ENCODE results near the gene RHCG. TPM values are rescaled to one million over a fixed set of nuclear protein-coding genes. Genes with fewer than 3 reads are reported as not detected.

RHCG gene
- total and polyA plus RNA-seq, 2 of the 13 experiments (the other 11 are each of a cell fraction or from before 2014, with no cell fraction given), result not detected

DNA sequence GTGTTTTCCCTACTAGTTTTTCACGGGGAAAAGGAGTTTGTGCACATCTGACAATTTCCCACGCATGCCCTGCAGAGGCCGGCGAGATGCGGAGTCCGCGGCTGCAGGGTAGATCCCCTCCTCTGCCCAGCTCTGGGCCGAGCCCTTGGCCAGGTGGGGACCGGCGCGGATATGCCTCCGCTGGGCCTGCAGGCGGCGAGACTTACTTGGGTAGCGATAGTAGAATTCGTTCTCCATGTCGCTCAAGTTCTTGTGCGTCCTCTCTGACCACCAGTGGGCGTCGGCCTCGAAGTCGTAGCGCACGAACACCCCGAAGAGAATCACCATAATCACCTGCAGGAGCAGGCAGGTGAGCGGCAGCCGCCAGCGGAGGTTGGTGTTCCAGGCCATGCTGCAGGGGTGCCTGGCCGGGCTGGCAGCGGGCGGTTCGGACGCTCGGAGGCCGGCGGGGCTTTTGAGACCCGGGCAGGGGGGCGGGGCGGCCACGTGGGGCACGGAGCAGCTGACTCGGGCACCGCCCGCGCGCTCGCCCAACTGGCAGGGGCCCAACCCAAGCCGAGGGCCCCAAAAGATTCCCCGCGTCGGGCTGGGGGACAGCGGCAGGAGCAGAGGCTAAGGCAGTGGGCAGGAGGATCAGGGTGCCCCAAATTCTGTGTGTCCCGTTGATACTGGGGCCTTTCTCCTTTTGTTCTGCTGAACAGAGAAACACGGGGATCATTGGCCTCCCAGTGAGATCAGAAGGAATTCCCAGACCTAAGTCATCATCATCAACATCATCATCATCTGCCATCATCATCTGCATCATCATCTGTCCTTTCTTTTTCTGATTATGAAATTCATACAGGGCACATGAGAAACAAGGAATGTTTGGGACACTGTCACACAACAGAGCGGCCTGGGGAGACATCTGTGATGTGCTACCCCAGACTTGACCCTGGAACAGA is at the start of gene RHCG (continued):
- TF ChIP-seq, protein P1, sequence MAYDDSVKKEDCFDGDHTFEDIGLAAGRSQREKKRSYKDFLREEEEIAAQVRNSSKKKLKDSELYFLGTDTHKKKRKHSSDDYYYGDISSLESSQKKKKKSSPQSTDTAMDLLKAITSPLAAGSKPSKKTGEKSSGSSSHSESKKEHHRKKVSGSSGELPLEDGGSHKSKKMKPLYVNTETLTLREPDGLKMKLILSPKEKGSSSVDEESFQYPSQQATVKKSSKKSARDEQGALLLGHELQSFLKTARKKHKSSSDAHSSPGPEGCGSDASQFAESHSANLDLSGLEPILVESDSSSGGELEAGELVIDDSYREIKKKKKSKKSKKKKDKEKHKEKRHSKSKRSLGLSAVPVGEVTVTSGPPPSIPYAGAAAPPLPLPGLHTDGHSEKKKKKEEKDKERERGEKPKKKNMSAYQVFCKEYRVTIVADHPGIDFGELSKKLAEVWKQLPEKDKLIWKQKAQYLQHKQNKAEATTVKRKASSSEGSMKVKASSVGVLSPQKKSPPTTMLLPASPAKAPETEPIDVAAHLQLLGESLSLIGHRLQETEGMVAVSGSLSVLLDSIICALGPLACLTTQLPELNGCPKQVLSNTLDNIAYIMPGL (CRISPR knock-in tag; IDR thresholded peaks at IDR 0.05; ENCODE audit: borderline replicate concordance in 1 of 2, low read depth in 1 of 2), result peak; percentile 65 to 76; a peak in 3 of 4 replicates
- TF ChIP-seq MED1 (CRISPR knock-in tag; IDR thresholded peaks at IDR 0.05) (no peak), ZNF33A (CRISPR knock-in tag; IDR thresholded peaks at IDR 0.05; ENCODE audit: borderline replicate concordance) (no peak), FIP1L1 (IDR thresholded peaks at IDR 0.05; ENCODE audit: borderline replicate concordance, insufficient read depth, low read depth, low read length) (no peak), KLF16 (CRISPR knock-in tag; IDR thresholded peaks at IDR 0.05) (peak in 1 of 2 experiments; percentile 28; a peak in 1 of 4 replicates), ZNF317 (CRISPR knock-in tag; IDR thresholded peaks at IDR 0.05) (no peak), ZNF703 (CRISPR knock-in tag; IDR thresholded peaks at IDR 0.05; ENCODE audit: borderline replicate concordance) (no peak), ZNF792 (CRISPR knock-in tag; IDR thresholded peaks at IDR 0.05) (0 out of 2 replicates have a peak, but pooled peaks have one; percentile 39)
- TF ChIP-seq, protein P2, sequence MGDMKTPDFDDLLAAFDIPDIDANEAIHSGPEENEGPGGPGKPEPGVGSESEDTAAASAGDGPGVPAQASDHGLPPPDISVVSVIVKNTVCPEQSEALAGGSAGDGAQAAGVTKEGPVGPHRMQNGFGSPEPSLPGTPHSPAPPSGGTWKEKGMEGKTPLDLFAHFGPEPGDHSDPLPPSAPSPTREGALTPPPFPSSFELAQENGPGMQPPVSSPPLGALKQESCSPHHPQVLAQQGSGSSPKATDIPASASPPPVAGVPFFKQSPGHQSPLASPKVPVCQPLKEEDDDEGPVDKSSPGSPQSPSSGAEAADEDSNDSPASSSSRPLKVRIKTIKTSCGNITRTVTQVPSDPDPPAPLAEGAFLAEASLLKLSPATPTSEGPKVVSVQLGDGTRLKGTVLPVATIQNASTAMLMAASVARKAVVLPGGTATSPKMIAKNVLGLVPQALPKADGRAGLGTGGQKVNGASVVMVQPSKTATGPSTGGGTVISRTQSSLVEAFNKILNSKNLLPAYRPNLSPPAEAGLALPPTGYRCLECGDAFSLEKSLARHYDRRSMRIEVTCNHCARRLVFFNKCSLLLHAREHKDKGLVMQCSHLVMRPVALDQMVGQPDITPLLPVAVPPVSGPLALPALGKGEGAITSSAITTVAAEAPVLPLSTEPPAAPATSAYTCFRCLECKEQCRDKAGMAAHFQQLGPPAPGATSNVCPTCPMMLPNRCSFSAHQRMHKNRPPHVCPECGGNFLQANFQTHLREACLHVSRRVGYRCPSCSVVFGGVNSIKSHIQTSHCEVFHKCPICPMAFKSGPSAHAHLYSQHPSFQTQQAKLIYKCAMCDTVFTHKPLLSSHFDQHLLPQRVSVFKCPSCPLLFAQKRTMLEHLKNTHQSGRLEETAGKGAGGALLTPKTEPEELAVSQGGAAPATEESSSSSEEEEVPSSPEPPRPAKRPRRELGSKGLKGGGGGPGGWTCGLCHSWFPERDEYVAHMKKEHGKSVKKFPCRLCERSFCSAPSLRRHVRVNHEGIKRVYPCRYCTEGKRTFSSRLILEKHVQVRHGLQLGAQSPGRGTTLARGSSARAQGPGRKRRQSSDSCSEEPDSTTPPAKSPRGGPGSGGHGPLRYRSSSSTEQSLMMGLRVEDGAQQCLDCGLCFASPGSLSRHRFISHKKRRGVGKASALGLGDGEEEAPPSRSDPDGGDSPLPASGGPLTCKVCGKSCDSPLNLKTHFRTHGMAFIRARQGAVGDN (CRISPR knock-in tag; IDR thresholded peaks at IDR 0.05), result peak; percentile 63
- TF ChIP-seq, protein P3, sequence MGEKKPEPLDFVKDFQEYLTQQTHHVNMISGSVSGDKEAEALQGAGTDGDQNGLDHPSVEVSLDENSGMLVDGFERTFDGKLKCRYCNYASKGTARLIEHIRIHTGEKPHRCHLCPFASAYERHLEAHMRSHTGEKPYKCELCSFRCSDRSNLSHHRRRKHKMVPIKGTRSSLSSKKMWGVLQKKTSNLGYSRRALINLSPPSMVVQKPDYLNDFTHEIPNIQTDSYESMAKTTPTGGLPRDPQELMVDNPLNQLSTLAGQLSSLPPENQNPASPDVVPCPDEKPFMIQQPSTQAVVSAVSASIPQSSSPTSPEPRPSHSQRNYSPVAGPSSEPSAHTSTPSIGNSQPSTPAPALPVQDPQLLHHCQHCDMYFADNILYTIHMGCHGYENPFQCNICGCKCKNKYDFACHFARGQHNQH (CRISPR knock-in tag; IDR thresholded peaks at IDR 0.05), result 0 out of 2 replicates have a peak, but pooled peaks have one; percentile 21
- TF ChIP-seq, protein P4, sequence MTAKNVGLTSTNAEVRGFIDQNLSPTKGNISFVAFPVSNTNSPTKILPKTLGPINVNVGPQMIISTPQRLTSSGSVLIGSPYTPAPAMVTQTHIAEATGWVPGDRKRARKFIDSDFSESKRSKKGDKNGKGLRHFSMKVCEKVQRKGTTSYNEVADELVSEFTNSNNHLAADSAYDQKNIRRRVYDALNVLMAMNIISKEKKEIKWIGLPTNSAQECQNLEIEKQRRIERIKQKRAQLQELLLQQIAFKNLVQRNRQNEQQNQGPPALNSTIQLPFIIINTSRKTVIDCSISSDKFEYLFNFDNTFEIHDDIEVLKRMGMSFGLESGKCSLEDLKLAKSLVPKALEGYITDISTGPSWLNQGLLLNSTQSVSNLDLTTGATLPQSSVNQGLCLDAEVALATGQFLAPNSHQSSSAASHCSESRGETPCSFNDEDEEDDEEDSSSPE (CRISPR knock-in tag; IDR thresholded peaks at IDR 0.05), result no peak
- TF ChIP-seq, protein P5, sequence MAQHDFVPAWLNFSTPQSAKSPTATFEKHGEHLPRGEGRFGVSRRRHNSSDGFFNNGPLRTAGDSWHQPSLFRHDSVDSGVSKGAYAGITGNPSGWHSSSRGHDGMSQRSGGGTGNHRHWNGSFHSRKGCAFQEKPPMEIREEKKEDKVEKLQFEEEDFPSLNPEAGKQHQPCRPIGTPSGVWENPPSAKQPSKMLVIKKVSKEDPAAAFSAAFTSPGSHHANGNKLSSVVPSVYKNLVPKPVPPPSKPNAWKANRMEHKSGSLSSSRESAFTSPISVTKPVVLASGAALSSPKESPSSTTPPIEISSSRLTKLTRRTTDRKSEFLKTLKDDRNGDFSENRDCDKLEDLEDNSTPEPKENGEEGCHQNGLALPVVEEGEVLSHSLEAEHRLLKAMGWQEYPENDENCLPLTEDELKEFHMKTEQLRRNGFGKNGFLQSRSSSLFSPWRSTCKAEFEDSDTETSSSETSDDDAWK (CRISPR knock-in tag; IDR thresholded peaks at IDR 0.05), result no peak
